HG03159 (cell line): Measurements from ENCODE around the gene TEDDM1.
"Not testable (repeated sequence)": the region's sequence is repeated elsewhere in the genome, so short reads cannot be mapped to it uniquely, and the experiment has no call there.

Source experiments
- ATAC-seq: cut with Tn5 transposase; IDR thresholded peaks from one replicate; pipeline ENCODE4 v1.9.1; 2021; ENCODE audit warnings: mild to moderate bottlenecking, moderate library complexity; ENCODE audit not compliant: unreplicated experiment

The TEDDM1 gene, protein sequence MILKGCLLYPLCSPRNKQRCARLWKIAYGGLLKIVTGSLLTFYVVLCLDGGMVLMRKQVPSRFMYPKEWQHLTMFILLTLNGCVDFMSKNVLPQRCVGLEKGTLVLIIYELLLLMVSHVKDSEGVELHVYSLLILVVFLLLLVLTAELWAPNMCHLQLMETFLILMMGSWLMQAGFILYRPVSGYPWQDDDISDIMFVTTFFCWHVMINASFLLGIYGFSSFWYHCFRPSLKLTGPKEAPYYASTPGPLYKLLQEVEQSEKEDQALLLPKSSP

GRCh38 chr1:182400567-182400966 lies at the start of gene TEDDM1:
TEDDM1 (minus strand) TSS chr1:182400667; CDS start chr1:182400485, 182 bp downstream.
- ATAC-seq, result no peak

DNA sequence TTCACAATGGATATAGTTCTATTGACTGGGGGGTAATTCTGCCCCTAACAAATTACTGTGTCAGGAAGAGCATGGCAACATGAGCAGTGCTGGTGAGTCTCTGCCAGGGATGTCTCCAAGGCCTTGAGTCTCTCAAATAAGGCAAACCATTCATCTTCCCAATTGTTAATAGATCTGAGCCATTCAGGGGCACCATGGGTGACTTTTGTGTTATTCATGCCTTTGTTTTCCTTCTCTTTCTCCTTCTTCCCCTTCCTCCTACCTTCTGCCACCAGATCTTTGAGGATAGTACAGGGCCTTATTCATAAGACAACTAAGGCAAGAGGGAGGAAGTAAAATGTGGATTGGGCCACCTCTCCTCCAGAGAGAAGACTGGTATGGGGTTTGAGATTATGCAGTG lies 49.6 kb upstream of the TEDDM1 start, which contains the start of gene RGSL1:
Gene RGSL1 (plus strand): TSS at position 60 of the 400 bp plus-strand sequence. CDS start 20 bp downstream, at position 80.
- no peak for ATAC-seq

- no peak for ATAC-seq
Measured at GRCh38 chr1:182447660-182448059, 47.2 kb upstream of the TEDDM1 start.

DNA sequence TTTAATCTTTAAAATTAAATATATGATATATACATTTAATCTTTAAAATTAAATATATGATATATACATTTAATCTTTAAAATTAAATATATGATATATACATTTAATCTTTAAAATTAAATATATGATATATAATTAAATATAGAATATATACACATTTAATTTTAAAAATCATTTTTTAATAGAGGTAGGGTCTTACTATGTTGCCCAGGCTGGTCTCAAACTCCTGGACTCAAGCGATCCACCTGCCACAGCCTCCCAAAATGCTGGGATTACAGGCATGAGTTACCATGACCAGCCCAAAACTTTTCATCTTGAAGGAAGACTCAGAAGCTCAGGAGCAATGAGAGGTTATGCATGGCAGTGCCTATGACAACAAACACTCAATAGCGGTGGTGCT lies 46.7 kb upstream of the TEDDM1 start:
- ATAC-seq, result not testable (repeated sequence)

DNA sequence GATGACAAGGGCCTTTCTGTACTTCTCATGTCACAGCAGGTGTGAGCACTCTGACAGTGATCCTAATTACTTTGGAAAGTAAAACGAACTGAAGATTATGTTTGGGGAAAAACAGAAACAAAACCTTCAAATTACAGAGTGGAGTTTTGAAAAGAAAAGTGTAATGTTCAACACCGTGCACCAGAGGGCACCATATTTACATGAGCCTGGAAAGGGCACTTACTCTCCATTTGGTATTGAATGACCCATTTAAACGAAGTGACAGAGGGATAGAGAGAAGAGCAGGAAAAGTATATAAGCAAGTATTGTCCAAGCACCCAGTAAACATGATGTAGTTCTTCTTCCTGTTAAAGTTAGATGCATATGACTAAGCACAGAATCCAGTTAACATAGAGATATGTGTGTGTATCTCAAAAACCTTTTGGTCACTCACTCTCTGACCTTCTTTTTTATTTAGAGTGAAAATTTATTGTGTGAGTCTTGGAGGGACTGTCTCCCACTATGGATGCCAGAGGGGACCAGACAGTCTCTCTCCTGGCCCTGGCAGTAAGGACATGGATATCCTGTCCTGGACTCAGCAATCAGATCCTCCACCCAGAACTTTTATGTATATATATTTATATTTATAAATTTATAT lies 45.7 kb upstream of the TEDDM1 start:
- peak; percentile 64 for ATAC-seq

DNA sequence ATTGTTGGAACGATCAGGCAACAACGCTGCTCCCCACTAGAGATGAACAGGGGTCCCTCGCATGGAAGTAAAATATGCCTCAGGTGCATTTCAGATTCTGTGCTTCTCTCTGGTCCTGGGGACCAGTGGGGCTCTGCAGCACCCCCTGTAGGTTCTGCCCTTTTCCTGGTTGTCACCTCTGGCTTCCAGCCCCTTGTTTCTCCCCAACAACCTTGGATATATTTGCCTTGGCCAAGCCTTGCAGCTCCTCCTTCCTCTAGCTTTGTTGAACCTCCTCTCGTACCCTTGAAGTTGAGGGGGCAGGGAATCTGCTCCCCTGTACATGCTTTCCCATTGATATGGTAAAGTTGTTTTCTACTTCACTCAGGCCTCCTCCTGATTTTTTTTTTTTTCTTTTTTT lies 44.0 kb upstream of the TEDDM1 start:
- ATAC-seq, result no peak

DNA sequence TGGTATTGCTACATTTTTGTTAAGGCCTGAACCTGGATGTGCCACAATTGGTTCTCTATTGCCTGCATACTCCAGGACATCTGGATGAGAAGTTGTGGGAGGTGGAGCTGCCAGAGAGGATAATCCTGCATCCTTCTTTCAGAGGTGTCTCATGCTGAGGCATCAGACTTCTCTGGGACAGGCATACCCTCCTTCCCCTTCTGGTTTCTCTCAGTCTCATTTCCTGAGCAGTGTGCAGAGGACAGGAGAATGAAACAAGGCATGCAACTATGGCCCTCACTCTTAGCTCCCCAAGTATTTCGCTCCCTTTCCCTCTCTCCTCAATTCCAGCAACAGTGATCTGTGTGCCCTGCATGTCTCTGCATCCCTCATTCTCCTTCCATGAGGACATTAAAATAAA lies 41.9 kb upstream of the TEDDM1 start:
- ATAC-seq, result no peak

- no peak for ATAC-seq
Measured at GRCh38 chr1:182441719-182442118, 41.3 kb upstream of the TEDDM1 start.

GRCh38 chr1:182438326-182438725 lies 37.9 kb upstream of the TEDDM1 start:
- ATAC-seq, result no peak

GRCh38 chr1:182433580-182433979 lies 33.1 kb upstream of the TEDDM1 start:
- ATAC-seq, result no peak

DNA sequence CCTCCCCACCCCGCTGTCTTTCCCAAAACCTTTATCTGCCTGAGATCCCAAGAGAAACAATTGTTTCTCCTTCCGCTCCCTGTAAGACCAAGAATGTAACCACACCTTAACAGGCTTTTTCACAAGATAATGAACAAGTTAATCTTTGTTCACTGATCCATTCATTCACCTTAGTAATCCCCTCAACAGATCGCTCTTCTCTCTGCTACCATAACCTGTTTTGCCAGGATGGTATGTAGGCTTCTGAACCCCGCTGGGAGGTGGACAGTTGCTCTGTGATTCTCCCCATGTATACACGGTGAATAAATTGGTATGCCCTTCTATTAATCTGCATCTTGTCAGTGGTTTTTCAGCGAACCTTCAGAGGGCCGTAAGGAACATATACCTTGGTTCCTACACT lies 30.8 kb upstream of the TEDDM1 start:
- no peak for ATAC-seq

GRCh38 chr1:182430263-182431068 lies 30.0 kb upstream of the TEDDM1 start:
- ATAC-seq, result peak; percentile 43

DNA sequence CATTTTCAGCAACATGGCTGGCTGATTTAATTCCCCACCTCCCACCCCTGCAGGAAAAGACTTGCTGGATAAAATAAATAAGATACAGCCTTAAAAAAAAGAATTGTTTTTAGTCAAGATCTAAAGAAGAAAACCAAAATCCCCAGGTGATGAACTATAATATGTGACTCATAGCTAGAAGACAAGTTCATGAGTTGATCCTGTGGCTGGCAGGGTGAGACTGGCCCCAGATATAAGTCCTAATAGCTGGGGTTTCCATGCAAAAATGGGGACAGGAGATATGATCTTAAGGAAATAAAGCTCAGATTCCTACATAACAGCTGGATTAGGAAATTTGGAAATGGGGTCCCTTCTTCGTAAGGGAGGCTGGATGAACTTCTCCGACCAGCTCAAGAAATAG lies 27.6 kb upstream of the TEDDM1 start:
- no peak for ATAC-seq

GRCh38 chr1:182426442-182427430 lies 26.3 kb upstream of the TEDDM1 start:
- peak; percentile 66 for ATAC-seq

DNA sequence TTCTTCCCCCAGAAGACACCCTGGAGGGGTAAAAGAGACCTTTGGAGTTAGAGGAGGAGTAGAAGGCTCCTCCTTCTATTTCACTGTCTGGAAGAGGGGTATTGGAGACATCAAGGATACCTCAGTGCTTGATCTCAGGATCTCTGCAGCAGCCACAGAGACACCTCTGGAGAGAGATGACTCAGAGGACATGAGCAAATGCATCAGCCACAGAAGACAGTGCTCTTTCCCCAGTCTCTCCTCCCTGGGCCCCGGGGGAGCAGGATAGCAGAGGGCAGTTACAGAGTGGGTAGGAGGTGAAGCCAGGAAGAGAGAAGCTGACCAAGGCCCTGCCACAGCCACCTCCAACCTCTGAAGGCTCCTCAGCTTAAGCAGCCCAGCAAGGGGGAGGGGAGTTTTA lies 15.3 kb upstream of the TEDDM1 start:
- ATAC-seq, result no peak

- no peak for ATAC-seq
Measured at GRCh38 chr1:182413969-182414368, 13.5 kb upstream of the TEDDM1 start.

DNA sequence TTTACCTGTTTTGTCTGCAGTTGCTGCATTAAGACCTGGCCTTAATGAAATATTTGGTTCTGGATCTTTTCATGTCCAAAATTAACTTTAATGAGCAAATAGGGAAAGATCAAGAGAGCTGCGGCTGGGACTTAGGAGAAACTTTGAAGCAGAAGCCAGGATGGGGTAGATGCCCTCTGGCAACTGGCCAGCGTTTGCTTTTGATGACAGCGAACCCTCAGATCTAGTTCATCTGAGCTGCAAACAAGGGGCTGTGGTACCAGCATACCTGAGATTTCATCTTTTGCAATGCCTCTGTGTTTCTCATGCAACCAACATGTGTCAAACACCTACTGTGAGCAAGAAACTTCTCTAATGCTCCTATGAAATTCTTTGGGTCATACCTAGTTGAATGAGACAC lies 13.0 kb upstream of the TEDDM1 start:
- no peak for ATAC-seq

- ATAC-seq, result no peak
Measured at GRCh38 chr1:182410620-182411273, 10.3 kb upstream of the TEDDM1 start.

DNA sequence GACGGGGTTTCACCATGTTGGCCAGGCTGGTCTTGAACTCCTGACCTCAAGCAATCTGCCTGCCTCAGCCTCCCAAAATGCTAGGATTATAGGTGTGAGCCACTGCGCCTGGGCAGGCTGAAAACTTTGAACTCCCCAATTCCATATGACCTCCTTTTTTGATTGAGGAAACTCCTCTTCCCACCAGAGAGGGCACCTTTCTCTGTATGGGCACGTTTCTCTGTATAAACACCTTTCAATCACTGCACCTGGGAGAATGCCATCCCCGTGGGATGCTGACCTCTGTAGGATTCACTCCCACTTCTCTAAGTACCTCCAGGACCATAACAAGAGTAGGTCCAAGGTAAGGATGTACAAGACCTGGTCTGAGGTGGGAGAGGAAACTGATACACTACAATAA lies 9.7 kb upstream of the TEDDM1 start:
- no peak for ATAC-seq

DNA sequence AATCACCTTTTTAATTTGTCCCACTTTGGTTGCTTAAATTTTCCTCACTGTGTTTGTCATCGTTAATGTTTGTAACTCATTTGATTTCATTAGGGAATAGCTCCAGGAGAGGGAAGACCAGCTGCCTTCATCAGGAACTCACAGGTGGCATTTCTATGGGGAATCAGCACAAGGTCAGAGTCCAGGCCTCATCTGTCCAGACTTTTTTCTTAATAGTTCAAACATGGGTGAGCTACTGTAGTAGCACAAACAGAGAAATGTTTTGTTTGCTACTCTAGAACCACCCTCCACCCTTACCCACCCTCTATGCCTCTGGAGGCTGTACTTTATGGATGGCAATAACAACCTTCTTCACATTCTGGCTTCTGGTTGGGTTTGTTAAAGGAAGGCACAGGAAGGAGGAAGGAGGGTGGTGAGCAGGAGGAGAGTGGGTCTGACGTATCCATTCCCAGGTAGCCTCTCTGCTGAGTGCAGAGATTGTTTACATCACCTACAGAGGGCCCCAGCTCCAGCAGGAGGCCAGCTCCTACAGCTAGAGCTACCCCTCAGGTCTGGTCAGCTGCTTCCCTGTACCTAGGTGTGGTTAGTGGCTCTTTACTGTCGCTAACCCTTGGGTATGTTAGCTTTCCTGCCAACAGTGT lies 8.1 kb upstream of the TEDDM1 start:
- no peak for ATAC-seq
